ENCODE data around the gene CCR1.

CCR1 gene

DNA sequence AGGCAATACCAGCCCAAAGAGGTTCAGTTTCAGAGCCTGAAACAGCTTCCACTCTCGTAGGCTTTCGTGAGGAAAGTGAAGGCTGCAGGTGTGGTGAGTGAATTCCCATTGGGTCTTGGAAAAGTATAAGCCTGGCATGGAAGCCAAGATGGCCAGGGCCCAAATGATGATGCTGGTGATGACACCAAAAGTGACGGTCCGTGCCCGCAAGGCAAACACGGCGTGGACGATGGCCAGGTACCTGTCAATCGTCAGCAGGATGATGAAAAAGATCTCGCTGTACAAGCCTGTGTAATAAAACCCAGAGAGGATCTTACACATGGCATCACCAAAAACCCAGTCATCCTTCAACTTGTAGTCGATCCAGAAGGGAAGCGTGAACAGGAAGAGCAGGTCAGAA, 4.4 kb downstream of the CCR1 start:
- Histone ChIP-seq H3K4me1 (peaks cover 12% of the 10 kb centered on the region), H3K9ac (no peak overlapping the region), H3K9me3 (ENCODE audit: control insufficient read depth, low read length) (no peaks in the 10 kb centered on the region), H3K4me2 (ENCODE audit: low read length) (no peak overlapping the region), H2AFZ (no peak overlapping the region), H3K79me2 (no peaks in the 10 kb centered on the region), H3K4me3 (ENCODE audit: low read depth, low read length) (no peak overlapping the region), H3K27me3 (ENCODE audit: control insufficient read depth, insufficient read depth, low read length) (no peaks in the 10 kb centered on the region), H3K36me3 (ENCODE audit: control insufficient read depth, insufficient read depth, low read length) (no peaks in the 10 kb centered on the region), H3K27ac (no peak overlapping the region)
- no peak for TF ChIP-seq CTCF (IDR thresholded peaks at IDR 0.05)

GRCh38 chr3:46202535-46202934, 5.6 kb downstream of the CCR1 start:
- no peak overlapping the region for H3K9ac ChIP-seq
- no peak overlapping the region for H3K27ac ChIP-seq
- TF ChIP-seq CTCF (IDR thresholded peaks at IDR 0.05), result no peak
- H3K27me3 ChIP-seq (ENCODE audit: control insufficient read depth, insufficient read depth, low read length), result no peaks in the 10 kb centered on the region
- H3K4me1 ChIP-seq, result peaks cover 12% of the 10 kb centered on the region
- H3K79me2 ChIP-seq, result no peaks in the 10 kb centered on the region
- H3K9me3 ChIP-seq (ENCODE audit: control insufficient read depth, low read length), result no peaks in the 10 kb centered on the region
- H2AFZ ChIP-seq, result no peak overlapping the region
- no peak overlapping the region for H3K4me2 ChIP-seq (ENCODE audit: low read length)
- no peak overlapping the region for H3K4me3 ChIP-seq (ENCODE audit: low read depth, low read length)
- H3K36me3 ChIP-seq (ENCODE audit: control insufficient read depth, insufficient read depth, low read length), result no peaks in the 10 kb centered on the region

GRCh38 chr3:46200790-46201189, 7.3 kb downstream of the CCR1 start:
- Histone ChIP-seq H3K9ac (no peak overlapping the region), H3K4me1 (peaks cover 6% of the 10 kb centered on the region), H3K79me2 (no peaks in the 10 kb centered on the region), H3K27ac (no peak overlapping the region), H3K9me3 (ENCODE audit: control insufficient read depth, low read length) (no peaks in the 10 kb centered on the region), H3K4me3 (ENCODE audit: low read depth, low read length) (no peak overlapping the region), H3K36me3 (ENCODE audit: control insufficient read depth, insufficient read depth, low read length) (no peaks in the 10 kb centered on the region), H2AFZ (no peak overlapping the region), H3K4me2 (ENCODE audit: low read length) (no peak overlapping the region), H3K27me3 (ENCODE audit: control insufficient read depth, insufficient read depth, low read length) (no peaks in the 10 kb centered on the region)
- no peak for TF ChIP-seq CTCF (IDR thresholded peaks at IDR 0.05)

DNA sequence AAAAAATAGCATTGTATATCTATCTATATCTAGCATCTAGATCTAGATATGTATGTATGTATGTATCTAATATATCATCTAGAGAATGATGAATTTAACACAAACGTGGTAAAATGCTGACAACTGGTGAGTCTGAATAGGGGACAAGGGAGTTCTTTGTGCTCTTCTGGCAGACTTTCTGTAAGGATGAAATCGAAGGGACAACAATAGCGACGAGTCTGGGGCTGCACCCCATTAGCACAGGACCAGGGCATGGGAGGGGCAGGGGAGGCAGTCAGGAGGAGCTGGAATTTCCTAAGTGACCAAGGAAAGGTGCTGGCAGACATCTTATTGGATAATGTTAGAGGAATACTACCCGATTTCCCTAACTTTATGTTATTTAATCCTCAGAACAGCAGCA, 7.9 kb downstream of the CCR1 start:
- Histone ChIP-seq H3K36me3 (ENCODE audit: control insufficient read depth, insufficient read depth, low read length) (no peaks in the 10 kb centered on the region), H3K4me2 (ENCODE audit: low read length) (no peak overlapping the region), H3K9ac (no peak overlapping the region), H3K27me3 (ENCODE audit: control insufficient read depth, insufficient read depth, low read length) (no peaks in the 10 kb centered on the region), H3K9me3 (ENCODE audit: control insufficient read depth, low read length) (no peaks in the 10 kb centered on the region), H2AFZ (no peak overlapping the region), H3K4me1 (peaks cover 3% of the 10 kb centered on the region), H3K27ac (no peak overlapping the region), H3K79me2 (no peaks in the 10 kb centered on the region), H3K4me3 (ENCODE audit: low read depth, low read length) (no peak overlapping the region)
- TF ChIP-seq CTCF (IDR thresholded peaks at IDR 0.05), result no peak

DNA sequence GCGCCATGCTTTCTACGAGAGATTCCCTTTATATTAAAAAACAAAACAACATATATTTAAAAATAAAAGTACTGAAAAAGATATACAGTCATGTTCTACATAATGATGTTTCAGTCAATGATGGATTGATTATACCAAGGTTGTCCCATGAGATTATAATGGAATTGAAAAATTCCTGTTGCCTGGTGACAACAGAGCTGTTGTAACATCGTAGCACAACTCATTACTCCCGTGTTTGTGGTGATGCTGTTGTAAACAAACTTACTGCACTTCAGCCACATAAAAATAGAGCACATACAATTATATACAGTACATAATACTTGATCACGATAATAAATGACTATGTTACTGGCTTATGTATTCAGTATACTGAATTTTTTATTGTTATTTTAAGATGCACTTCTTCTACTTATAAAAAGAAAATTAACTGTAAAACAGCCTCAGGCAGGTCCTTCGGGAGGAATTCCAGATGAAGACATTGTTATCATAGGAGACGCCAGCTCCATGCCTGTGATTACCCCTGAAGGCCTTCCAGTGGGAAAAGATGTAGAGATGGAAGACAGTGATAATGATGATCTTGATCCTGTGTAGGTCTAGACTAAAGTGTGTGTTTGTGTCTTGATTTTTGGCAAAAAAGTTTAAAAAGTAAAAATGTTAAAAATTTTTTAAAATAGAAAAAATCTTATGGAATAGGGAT, 11.7 kb downstream of the CCR1 start:
- H2AFZ ChIP-seq, result no peak overlapping the region
- H3K4me3 ChIP-seq (ENCODE audit: low read depth, low read length), result no peak overlapping the region
- no peak overlapping the region for H3K27ac ChIP-seq
- no peaks in the 10 kb centered on the region for H3K36me3 ChIP-seq (ENCODE audit: control insufficient read depth, insufficient read depth, low read length)
- H3K79me2 ChIP-seq, result no peaks in the 10 kb centered on the region
- no peak for TF ChIP-seq CTCF (IDR thresholded peaks at IDR 0.05)
- no peaks in the 10 kb centered on the region for H3K9me3 ChIP-seq (ENCODE audit: control insufficient read depth, low read length)
- no peaks in the 10 kb centered on the region for H3K4me1 ChIP-seq
- no peaks in the 10 kb centered on the region for H3K27me3 ChIP-seq (ENCODE audit: control insufficient read depth, insufficient read depth, low read length)
- no peak overlapping the region for H3K9ac ChIP-seq
- no peak overlapping the region for H3K4me2 ChIP-seq (ENCODE audit: low read length)
